Stomach (tissue), 4 donors: ENCODE data around the gene TULP3.

Experiments
- POLR2A ChIP-seq, 4 donors: fragments of 450-650 bp; IDR thresholded peaks; one replicate each; pipeline ENCODE4 v1.6.1; 2016; ENCODE audit warnings: antibody characterized with exemption in 4 of 4, control low read depth in 2 of 4, mild to moderate bottlenecking in 1 of 4, moderate library complexity in 1 of 4
- POLR2AphosphoS5 ChIP-seq, 3 donors: sonication (generic); formaldehyde crosslinking; IDR thresholded peaks; one replicate each; pipeline ENCODE4 v1.6.1; 2016; ENCODE audit warnings: antibody characterized with exemption in 3 of 3
- TF ChIP-seq, protein P1 (sequence below), 7 experiments: fragments of 450-650 bp in 4 of 7; fragments of 200-600 bp in 3 of 7; sonication (generic) in 3 of 7; IDR thresholded peaks; one replicate each; pipeline ENCODE4 v1.5.1; 2016 to 2019; ENCODE audit warnings: antibody characterized with exemption in 7 of 7, control low read depth in 2 of 7, mild to moderate bottlenecking in 1 of 7

DNA sequence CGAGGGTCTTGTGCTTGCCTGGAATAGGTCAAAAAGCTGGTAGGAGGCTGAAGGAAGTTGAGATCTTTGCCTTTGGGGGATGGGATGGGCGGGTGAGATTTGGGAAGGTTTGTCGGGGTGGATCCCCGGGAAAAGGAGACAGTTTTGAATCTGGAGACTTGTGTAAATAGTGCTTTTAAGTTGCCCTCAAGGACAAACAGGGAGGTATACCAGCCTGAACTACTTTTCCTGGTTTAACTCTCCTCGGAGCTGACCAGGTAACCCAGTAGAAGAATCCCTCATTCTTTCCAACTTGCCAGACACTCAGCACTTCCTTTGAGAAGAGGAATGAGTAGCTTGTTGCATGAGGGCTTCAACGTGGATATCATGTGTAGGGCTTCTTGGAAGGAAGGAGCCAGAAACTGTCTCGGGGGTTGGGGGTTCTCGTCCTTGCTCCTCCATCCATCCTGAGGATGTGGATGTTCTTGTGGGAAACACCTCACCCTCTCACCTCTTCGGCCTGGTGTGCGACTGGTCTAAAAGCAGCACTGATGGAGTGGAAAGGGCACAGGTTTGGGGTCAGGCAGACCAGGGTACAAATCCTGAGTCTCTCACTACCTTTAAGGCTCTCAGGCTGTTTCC is 70.4 kb downstream of the TULP3 start:
- TF ChIP-seq, protein P1, sequence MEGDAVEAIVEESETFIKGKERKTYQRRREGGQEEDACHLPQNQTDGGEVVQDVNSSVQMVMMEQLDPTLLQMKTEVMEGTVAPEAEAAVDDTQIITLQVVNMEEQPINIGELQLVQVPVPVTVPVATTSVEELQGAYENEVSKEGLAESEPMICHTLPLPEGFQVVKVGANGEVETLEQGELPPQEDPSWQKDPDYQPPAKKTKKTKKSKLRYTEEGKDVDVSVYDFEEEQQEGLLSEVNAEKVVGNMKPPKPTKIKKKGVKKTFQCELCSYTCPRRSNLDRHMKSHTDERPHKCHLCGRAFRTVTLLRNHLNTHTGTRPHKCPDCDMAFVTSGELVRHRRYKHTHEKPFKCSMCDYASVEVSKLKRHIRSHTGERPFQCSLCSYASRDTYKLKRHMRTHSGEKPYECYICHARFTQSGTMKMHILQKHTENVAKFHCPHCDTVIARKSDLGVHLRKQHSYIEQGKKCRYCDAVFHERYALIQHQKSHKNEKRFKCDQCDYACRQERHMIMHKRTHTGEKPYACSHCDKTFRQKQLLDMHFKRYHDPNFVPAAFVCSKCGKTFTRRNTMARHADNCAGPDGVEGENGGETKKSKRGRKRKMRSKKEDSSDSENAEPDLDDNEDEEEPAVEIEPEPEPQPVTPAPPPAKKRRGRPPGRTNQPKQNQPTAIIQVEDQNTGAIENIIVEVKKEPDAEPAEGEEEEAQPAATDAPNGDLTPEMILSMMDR (IDR thresholded peaks at IDR 0.05): no peak
- no peak for TF ChIP-seq POLR2A (IDR thresholded peaks at IDR 0.05)
- TF ChIP-seq POLR2AphosphoS5 (IDR thresholded peaks at IDR 0.05): no peak
